Measurements from ENCODE around the gene PCDHGB6. TPM values are rescaled to one million over a fixed set of nuclear protein-coding genes. Genes with fewer than 3 reads are reported as not detected.

The PCDHGB6 gene
- total RNA-seq, 1 donor from 2014 or later, result 3.7 TPM

Other genes starting within 250 kb of the PCDHGB6 start
- 0.87 and 1.8 TPM in 2 replicates for gene PCDHB7, start 235.4 kb upstream of the PCDHGB6 start, total RNA-seq
- 0.43 and 0.65 TPM in 2 replicates for gene PCDHB8, start 230.2 kb upstream of the PCDHGB6 start, total RNA-seq
- gene PCDHB16, start 225.6 kb upstream of the PCDHGB6 start, total RNA-seq, result 0.33 and 0.69 TPM in 2 replicates
- gene PCDHB9, start 220.9 kb upstream of the PCDHGB6 start, total RNA-seq, result 0.22 and 0.26 TPM in 2 replicates
- 0.98 and 1.0 TPM in 2 replicates for gene PCDHB10, start 215.7 kb upstream of the PCDHGB6 start, total RNA-seq
- gene PCDHB11, start 208.4 kb upstream of the PCDHGB6 start, total RNA-seq, result 0.43 and 0.77 TPM in 2 replicates
- gene PCDHB12, start 199.3 kb upstream of the PCDHGB6 start, total RNA-seq, result 0.33 and 0.60 TPM in 2 replicates
- gene PCDHB13, start 194.1 kb upstream of the PCDHGB6 start, total RNA-seq, result 1.1 and 1.3 TPM in 2 replicates
- 0.86 and 0.98 TPM in 2 replicates for gene PCDHB14, start 184.7 kb upstream of the PCDHGB6 start, total RNA-seq
- 0.43 and 0.86 TPM in 2 replicates for gene PCDHB15, start 162.6 kb upstream of the PCDHGB6 start, total RNA-seq
- 0.09 and 0.22 TPM in 2 replicates for gene SLC25A2, start 104.0 kb upstream of the PCDHGB6 start, total RNA-seq
- 78.7 and 81.5 TPM in 2 replicates for gene TAF7, start 87.2 kb upstream of the PCDHGB6 start, total RNA-seq
- gene PCDHGA1, start 77.5 kb upstream of the PCDHGB6 start, total RNA-seq, result 0.34 and 0.43 TPM in 2 replicates
- gene PCDHGA2, start 69.3 kb upstream of the PCDHGB6 start, total RNA-seq, result 0.86 and 1.1 TPM in 2 replicates
- 0.54 and 0.69 TPM in 2 replicates for gene PCDHGA3, start 64.2 kb upstream of the PCDHGB6 start, total RNA-seq
- gene PCDHGB1, start 57.9 kb upstream of the PCDHGB6 start, total RNA-seq, result 0.76 and 1.6 TPM in 2 replicates
- 2.0 and 2.6 TPM in 2 replicates for gene PCDHGA4, start 53.0 kb upstream of the PCDHGB6 start, total RNA-seq
- 1.3 and 2.7 TPM in 2 replicates for gene PCDHGB2, start 48.0 kb upstream of the PCDHGB6 start, total RNA-seq
- 0.43 and 0.77 TPM in 2 replicates for gene PCDHGA5, start 43.9 kb upstream of the PCDHGB6 start, total RNA-seq
- 2.6 and 4.3 TPM in 2 replicates for gene PCDHGB3, start 37.8 kb upstream of the PCDHGB6 start, total RNA-seq
- gene PCDHGA6, start 34.1 kb upstream of the PCDHGB6 start, total RNA-seq, result 2.4 and 2.9 TPM in 2 replicates
- gene PCDHGA7, start 25.3 kb upstream of the PCDHGB6 start, total RNA-seq, result 0.65 and 1.4 TPM in 2 replicates
- gene PCDHGB4, start 20.3 kb upstream of the PCDHGB6 start, total RNA-seq, result 6.7 and 11.3 TPM in 2 replicates
- 0.54 and 1.5 TPM in 2 replicates for gene PCDHGA8, start 15.4 kb upstream of the PCDHGB6 start, total RNA-seq
- gene PCDHGB5, start 10.1 kb upstream of the PCDHGB6 start, total RNA-seq, result 8.3 and 11.8 TPM in 2 replicates
- 2.0 and 3.2 TPM in 2 replicates for gene PCDHGA9, start 5.2 kb upstream of the PCDHGB6 start, total RNA-seq
- 5.2 and 6.0 TPM in 2 replicates for gene PCDHGA10, start 5.0 kb downstream of the PCDHGB6 start, total RNA-seq
- gene PCDHGB7, start 9.7 kb downstream of the PCDHGB6 start, total RNA-seq, result 10.9 and 11.5 TPM in 2 replicates
- 6.7 and 7.5 TPM in 2 replicates for gene PCDHGA11, start 13.0 kb downstream of the PCDHGB6 start, total RNA-seq
- 1.5 and 4.9 TPM in 2 replicates for gene PCDHGA12, start 22.5 kb downstream of the PCDHGB6 start, total RNA-seq
- gene PCDHGC3, start 67.9 kb downstream of the PCDHGB6 start, total RNA-seq, result 17.4 and 20.5 TPM in 2 replicates
- 0.65 and 0.95 TPM in 2 replicates for gene PCDHGC4, start 77.0 kb downstream of the PCDHGB6 start, total RNA-seq
- gene PCDHGC5, start 81.1 kb downstream of the PCDHGB6 start, total RNA-seq, result 0.33 and 0.52 TPM in 2 replicates
- 33.9 and 38.7 TPM in 2 replicates for gene DIAPH1, start 211.0 kb downstream of the PCDHGB6 start, total RNA-seq
- 55.4 and 56.6 TPM in 2 replicates for gene HDAC3, start 228.8 kb downstream of the PCDHGB6 start, total RNA-seq
- 4.7 and 7.3 TPM in 2 replicates for gene RELL2, start 229.0 kb downstream of the PCDHGB6 start, total RNA-seq
- gene FCHSD1, start 243.4 kb downstream of the PCDHGB6 start, total RNA-seq, result 13.0 and 15.6 TPM in 2 replicates

Data from dermis lymphatic vessel endothelial cell (primary cell).